Lung microvascular endothelial cell (primary cell): Measurements from ENCODE around the gene GRIP1. TPM values are rescaled to one million over a fixed set of nuclear protein-coding genes. Genes with fewer than 3 reads are reported as not detected.
"Not testable (repeated sequence)": the region's sequence is repeated elsewhere in the genome, so short reads cannot be mapped to it uniquely, and the experiment has no call there.

Source experiments
- DNase-seq, 2 donors: peaks; one replicate each; pipeline versions ENCODE4 v3.0.0 to v3.0.0-alpha.2; 2010; ENCODE audit warnings: low read depth in 2 of 2
- total RNA-seq: library from RNA; depleted of rRNA; stranded (reverse); fragments of >200 nt; gene quantifications from 2 replicates; pipeline ENCODE4 v1.2.1, GENCODE V29; 2014

The GRIP1 gene
- total RNA-seq, 1 donor from 2014 or later: 0.20 TPM

DNA sequence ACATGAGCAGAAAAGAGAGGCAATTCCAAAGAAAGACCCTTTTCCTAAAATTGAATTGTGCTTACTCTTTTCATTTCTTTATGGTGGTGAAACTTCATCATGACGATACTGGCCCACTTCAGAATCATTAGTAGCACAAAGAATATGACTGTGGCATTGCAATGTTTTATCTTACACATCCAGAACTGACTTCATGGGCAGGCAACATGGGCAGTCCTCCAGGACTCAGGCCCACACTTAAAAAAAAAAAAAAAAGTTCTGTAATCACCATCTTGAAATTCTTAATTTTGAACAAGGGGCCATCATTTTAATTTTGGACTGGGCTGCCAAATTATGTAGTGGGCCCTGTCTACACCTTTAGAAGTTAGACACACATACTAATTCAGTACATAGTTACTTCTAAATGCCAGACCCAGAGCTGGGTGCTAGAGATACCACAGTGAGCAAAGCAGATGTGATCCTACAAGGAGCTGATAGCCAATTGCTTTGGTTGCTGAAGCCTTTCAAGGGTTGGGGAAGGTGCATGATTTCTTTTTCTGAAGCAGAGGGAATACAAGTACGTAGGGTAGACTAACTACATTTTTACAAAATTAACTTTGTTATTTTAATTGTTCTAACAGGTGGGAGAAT is 341.4 kb downstream of the GRIP1 start:
- no peak for DNase-seq

DNA sequence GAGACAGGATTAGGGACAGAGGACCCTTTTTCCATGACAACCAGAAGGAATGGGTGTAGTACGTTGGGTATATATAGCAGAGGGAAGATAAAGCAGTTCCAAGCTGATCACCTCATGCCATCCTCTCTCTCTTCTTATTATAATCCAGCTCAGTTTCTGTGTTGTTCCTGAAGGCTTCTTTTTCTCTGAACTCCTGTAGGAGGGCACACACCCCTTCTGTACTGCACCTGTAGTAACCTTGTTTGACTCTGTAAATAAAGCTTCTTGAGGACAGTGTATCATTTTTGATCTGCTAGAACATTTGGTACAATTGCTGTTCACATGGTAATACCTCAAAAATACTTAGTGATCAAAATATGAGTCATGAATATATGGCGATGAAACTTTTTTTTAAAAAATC is 343.1 kb downstream of the GRIP1 start:
- no peak for DNase-seq

DNA sequence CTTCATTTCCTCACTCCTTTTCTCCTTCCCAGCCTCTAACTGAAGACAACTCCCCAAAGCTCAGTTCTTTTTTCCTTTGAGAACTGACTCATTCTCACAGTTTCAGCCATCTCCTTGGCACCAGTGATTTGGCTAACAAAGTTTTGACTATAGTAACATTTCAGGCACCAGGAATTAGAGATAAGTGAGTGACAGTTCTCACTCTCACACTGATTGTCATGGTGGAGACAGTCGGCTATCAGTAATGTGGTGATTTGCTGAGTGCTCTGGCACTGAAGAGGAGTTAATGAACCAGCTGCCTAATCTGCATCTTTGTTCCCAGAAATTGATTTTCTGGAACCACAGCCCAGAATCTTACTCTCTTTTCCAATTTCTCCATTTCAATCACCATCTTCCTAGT is 347.1 kb downstream of the GRIP1 start:
- DNase-seq: no peak

DNA sequence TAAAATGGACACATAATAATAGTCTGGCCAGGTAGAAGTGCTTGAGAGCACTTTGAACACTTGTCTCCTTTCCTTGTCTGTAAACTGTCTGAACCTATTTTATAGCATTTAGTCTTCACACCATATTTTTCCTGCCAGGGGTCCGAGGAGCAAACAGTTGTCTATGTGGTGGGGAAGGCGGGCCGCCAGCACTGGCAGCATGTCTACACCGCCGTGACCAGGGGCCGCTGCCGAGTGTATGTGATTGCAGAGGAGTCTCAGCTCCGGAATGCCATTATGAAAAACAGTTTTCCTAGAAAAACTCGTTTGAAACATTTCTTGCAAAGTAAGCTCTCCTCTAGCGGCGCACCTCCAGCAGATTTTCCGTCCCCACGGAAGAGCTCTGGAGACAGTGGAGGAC is 347.9 kb downstream of the GRIP1 start:
- no peak for DNase-seq

DNA sequence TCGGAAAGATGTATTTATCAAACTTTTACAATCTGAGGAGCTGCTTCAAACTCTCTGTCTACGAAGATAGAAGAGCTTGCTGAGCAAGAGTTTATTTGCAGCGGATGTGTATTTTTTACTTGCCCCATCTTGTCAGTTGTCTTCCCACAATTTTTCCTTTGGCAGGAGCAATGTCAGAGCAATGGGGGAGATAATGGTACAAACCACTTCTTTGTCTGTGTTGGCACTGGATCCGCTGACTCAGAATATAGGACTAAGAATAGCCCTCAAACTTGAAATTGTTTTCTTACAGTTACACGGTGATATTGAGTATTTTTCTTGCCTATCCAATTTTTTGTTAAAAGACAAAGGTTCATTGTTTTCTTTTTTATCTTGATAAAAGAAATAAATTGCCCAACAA is 348.9 kb downstream of the GRIP1 start:
- DNase-seq: no peak

DNA sequence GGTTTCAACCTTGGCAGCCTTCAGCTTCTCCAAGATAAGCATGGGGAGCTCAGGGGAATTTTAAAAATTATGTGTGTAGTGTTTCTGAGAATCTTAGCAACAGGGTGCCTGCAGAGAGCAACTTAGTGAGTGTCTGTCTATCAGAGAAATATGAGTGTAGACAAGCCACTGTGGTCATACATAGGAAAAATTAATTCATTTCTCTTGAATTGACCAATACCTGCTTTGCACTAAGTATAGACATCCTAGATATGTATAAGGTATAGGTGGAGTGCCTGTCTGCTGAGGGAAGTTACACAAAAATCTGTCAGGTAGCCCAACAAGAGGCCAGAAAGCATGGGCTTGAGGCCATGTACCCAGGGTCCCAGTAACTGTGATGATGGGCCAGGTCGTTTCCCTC is 355.9 kb downstream of the GRIP1 start:
- no peak for DNase-seq

DNA sequence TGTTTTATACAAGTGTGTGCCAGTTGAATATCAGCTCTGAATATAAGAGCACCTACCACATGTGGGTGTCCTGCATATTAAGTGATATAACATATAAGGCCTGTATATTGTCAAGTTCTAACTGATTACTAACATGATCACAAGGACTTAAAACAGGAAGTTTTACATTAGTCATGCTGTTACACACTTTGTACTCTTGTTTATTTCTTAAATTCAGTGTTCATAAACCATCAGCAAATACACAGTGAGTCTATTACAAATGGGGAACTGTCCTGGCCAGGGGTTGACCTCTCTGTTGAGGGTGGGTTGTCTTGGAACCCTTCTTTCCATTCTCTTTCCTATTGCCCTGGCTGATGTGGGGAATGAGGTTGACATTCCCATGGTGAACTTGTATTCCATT is 357.4 kb downstream of the GRIP1 start:
- DNase-seq: peak in 1 of 2 donors; percentile 44

DNA sequence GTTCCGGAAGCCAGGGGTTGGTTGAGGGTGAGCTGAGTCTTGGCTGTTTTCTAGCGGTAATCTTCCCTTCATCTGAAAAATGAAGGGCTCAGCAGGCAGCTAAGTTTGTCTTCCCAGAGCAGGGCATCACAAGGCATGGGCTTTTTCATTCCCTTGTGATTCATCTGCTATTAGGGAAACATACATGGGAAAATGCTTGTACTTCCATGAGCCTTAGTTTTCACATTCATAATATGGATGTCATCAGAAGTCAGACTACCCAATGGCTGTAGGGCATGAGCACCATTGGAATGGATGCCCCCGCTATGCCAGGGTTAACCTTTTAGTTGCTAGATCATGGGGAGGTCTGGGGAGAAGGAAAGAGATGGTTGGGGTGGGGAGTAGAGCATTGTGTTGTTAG is 357.9 kb downstream of the GRIP1 start:
- no peak for DNase-seq

DNA sequence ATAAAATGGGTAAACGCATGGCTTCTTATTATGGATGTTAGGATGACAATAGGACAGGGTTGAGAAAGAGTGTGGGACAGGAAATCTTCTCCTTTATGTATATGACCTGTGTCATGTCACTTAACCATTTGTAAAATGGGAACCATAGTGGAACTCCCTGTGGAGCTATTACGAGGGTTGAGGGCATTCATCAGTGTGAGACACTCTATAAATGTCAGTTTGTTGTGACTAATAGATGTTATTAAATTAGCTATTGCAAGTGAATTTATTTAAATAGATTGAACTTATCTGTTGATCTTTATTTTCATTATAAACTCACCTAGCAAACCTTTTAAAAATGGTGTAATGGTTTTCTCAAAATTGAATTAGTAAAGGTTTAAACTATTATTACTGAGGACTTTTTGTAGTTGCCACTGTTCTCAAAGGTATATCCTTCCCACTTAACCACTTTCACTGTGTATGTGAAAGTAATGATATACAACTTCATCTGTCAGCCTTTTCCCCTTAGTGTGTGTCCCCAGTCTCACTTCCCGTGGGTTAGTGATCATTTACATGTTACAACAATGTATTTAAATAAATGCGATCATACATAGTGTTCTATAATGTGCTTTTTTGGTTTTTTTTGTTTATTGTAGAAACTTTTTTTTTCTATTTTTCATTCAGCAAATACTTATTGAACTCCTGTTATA is 359.5 kb downstream of the GRIP1 start:
- no peak for DNase-seq

DNA sequence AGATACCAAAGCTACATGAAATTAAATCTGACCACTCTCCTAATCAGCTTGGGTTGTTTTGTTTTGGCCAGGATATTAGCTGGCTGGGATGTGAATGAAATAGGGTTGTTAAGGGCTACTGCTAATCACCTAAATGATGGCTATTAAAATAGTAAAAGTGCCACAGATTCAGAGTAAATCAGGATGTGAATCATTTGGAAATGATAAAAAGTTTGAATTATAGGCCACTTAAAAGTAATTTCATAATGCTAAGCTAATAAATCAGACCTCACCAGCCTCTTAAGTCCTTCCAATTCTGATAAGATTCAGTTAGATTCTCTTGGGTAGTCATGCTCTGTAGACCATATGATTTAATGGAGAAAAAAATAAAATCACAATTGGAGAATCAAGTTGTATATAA is 364.6 kb downstream of the GRIP1 start:
- DNase-seq: no peak

DNA sequence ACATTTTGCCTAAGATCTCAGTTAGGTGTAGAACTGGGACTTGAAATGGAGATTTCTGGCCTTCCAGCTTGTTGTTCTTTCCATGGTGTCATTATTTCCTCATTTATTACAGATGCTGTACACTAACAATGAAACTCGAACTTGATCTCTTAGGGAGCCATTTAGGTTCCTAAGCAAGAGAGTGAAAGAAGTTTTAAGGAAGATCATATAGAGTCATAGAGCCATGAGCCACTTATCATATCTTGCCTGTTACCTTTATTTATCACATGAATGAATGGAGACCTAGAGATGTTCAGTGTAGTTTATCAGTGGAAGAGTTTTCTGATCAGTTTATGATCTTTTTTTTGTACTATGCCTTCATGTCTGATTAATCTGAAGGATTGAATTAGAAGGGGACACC is 366.7 kb downstream of the GRIP1 start:
- DNase-seq: no peak

DNA sequence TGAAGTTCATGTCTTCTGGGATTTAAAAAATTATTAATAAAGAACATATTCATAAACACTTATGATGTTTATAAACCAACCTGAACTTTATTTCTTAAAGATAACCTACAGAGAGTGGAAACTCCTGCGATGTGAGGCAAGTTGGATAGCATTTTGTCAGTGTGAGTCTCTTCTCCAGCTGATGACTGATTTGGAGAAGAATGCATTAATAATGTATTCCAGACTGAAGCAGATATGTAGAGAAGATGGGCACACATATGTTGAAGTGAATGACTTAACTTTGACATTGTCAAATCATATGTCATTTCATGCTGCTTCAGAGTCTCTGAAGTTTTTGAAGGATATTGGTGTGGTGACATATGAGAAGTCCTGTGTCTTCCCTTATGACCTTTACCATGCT is 369.3 kb downstream of the GRIP1 start:
- no peak for DNase-seq

DNA sequence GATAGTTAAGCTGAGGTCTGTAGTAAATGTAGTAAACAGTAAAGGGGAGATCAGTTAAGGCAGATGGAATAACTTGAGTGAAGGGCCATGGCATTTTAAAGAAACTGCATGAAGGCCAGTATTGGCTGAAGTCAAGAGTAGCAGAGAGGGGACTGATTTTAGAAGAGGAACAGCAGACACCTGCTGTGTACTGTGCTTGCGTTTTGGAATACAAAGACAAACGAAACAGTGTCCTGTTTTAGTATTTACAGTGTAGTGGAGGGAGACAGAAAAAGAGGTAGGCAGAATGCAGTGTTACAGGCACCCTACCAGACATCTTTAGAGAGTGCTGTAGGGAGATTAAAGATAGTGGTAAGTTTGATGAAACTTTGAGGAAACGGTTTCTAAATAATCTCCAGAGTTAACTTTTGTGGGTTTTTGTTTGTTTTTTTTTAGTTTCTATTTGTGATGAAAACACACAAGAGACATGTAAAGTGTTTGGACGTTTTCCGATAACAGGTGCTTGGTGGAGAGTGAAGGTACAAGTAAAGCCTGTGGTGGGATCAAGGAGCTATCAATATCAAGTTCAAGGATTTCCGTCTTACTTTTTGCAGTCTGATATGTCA is 374.5 kb downstream of the GRIP1 start:
- no peak for DNase-seq

DNA sequence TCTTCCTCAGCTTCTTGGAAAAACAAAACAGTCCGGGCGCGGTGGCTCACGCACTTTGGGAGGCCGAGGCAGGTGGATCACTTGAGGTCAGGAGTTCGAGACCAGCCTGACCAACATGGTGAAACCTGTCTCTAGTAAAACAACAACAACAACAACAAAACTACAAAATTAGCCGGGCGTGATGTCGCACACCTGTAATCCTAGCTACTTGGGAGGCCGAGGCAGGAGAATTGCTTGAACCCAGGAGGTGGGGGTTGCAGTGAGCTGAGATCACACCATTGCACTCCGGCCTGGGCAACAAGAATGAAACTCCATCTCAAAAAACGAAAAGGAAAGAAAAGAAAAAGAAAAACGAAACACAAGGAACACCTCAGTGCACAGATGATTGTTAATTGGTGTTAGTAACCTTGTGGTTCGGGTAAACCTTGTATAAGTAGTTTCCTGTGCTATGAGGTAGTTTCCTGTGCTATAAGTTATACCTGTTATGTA is 375.5 kb downstream of the GRIP1 start:
- not testable (repeated sequence) for DNase-seq

DNA sequence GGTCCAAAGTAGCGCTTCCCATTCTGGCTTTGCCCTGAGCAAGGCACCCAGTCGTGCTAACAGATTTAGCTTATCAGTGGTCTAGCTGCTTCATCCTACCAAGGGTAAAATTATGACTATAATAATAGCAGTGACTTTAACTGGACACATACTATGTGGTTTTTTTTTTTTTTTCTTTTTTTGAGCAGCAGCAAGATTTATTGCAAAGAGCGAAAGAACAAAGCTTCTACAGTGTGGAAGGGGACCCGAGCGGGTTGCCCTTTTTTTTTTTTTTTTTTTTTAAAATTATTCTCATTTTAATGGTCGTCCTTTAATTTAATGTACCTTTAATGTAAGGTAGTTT is 376.1 kb downstream of the GRIP1 start:
- no peak for DNase-seq

DNA sequence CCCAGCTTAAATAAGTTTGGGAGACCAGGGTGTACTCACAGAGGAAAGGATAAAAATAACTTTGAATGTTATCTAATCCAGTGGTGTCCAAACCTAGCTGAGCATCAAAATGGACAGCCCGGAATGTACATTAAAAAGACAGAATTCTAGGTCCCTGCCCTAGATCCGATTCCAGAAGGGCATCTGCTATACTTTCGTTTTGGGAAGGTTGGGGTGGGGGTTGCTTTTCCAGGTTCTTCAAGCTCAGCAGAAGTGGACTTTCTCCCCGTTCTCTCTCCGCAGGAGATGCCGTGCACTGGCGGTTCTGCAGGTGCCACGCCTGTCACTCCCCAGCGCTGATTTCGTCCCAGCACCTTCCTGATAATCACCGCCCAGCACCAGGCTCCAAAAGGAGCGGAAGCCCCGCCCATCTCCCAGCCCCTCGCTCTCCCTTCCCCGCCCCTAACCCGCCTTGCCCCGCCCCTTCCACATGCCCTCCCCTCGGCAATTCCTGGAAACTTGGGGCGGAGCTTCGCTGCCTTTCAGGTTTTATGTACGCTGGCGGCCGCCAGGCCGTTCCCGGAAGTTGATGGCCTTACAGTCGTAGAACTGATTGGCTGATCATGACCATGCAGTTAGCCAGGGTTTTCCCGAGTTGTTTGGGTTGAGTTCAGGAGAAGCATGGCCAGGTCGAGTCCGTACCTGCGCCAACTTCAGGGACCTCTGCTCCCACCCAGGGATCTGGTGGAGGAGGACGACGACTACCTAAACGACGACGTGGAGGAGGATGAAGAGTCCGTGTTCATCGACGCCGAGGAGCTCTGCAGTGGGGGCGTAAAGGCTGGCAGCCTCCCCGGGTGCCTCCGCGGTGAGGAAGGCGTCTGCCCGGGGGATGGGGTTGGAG is 376.7 kb downstream of the GRIP1 start, which contains the start of gene HELB:
TSS of gene HELB (plus strand) at position 550 of the 883 bp plus-strand sequence. CDS start at position 661, 111 bp downstream.
- DNase-seq: peak; percentile 96 to 98

DNA sequence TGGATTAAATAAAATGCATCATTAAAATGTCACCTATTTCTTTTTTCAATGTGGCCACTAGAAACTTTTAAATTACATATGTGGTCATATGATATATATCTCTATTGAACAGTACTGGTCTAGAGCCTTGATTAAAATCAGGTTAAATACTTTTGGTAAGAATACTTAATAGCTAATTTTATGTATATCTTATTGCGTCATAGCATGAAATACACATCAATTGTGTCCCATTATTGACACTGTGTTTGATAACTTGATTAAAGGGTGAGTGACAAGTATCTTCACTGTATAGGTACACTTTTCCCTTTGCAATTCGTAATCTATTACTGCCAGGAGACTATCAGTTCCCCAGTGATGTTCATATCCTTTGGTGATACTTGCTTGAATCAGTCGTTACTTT is 381.0 kb downstream of the GRIP1 start:
- DNase-seq: no peak
